Natural killer cell (primary cell): Measurements from ENCODE around the gene PPFIA1. TPM values are rescaled to one million over a fixed set of nuclear protein-coding genes. Genes with fewer than 3 reads are reported as not detected.

ENCODE experiments used
- ATAC-seq, 3 donors: fragments of 150-1000 bp in 2 of 3; fragments of 200-7000 bp in 1 of 3; cut with Tn5 transposase; 1 replicate in 1 of 3; 2 replicates in 2 of 3; pipeline ENCODE4 v1.10.0; 2021; ENCODE audit warnings: mild to moderate bottlenecking in 2 of 3, moderate library complexity in 2 of 3
- DNase-seq, 2 donors: peaks; one replicate each; pipeline versions ENCODE4 v3.0.0 to v3.0.0-alpha.2; 2013 to 2021; ENCODE audit warnings: mixed read lengths in 1 of 2
- H3K27ac ChIP-seq: one replicate; pipeline ENCODE4 v1.5.1; 2013; ENCODE audit warnings: mild to moderate bottlenecking, low read length
- H3K27me3 ChIP-seq: one replicate; pipeline ENCODE4 v1.6.1; 2013; ENCODE audit warnings: low read length; ENCODE audit not compliant: control insufficient read depth, insufficient read depth
- H3K36me3 ChIP-seq: one replicate; pipeline ENCODE4 v1.6.1; 2013; ENCODE audit warnings: low read length; ENCODE audit not compliant: control insufficient read depth, insufficient read depth
- H3K4me1 ChIP-seq: one replicate; pipeline ENCODE4 v1.6.1; 2013; ENCODE audit warnings: low read length; ENCODE audit not compliant: control insufficient read depth, insufficient read depth
- H3K4me3 ChIP-seq: one replicate; pipeline ENCODE4 v1.5.1; 2013; ENCODE audit warnings: low read length
- H3K9me3 ChIP-seq: one replicate; pipeline ENCODE4 v1.6.1; 2013; ENCODE audit warnings: low read length; ENCODE audit not compliant: control insufficient read depth, insufficient read depth
- H3K27ac Mint-ChIP-seq, 2 donors: one replicate each; pipeline ENCODE4 v1.8.0; 2022; ENCODE audit warnings: mild to moderate bottlenecking in 2 of 2, mixed read lengths in 2 of 2, moderate library complexity in 1 of 2
- H3K27me3 Mint-ChIP-seq, 2 donors: one replicate each; pipeline ENCODE4 v1.8.0; 2022; ENCODE audit warnings: low read depth in 2 of 2, mixed read lengths in 2 of 2
- H3K36me3 Mint-ChIP-seq: one replicate; pipeline ENCODE4 v1.8.0; 2022; ENCODE audit warnings: mixed read lengths
- H3K4me1 Mint-ChIP-seq, 2 donors: one replicate each; pipeline ENCODE4 v1.8.0; 2022; ENCODE audit warnings: mixed read lengths in 2 of 2
- H3K4me3 Mint-ChIP-seq: one replicate; pipeline ENCODE4 v1.8.0; 2022; ENCODE audit warnings: mild to moderate bottlenecking, moderate library complexity, mixed read lengths
- H3K9me3 Mint-ChIP-seq, 2 donors: one replicate each; pipeline ENCODE4 v1.8.0; 2022; ENCODE audit warnings: mixed read lengths in 2 of 2
- WGBS: methylation state at CpG from one replicate; pipeline ENCODE4 v1.1.7; 2013; ENCODE audit warnings: missing lambda C conversion rate; ENCODE audit not compliant: insufficient coverage; 5-methylcytosine and 5-hydroxymethylcytosine counted together
- intact Hi-C: fragments of 100-400 bp; cut with micrococcal nuclease; formaldehyde crosslinking; loops from one replicate; pipeline ENCODE4 v1.14.2; 2022
- total RNA-seq, 4 donors: library from RNA; stranded (reverse); fragments of 120-200 nt in 1 of 4; gene quantifications; one replicate each; pipeline versions ENCODE4 v1.2.3 to v1.2.4, GENCODE V29; 2013 to 2022
- TF ChIP-seq, protein P1 (sequence below): fragments of 200-600 bp; IDR thresholded peaks from one replicate; pipeline ENCODE4 v1.8.0; 2022; ENCODE audit warnings: antibody characterized with exemption

PPFIA1 gene
- total RNA-seq, 3 donors from 2014 or later (not counting 1 experiment from before 2014, with no cell fraction given) = 42.1 to 75.4 (median 51.7) TPM

DNA sequence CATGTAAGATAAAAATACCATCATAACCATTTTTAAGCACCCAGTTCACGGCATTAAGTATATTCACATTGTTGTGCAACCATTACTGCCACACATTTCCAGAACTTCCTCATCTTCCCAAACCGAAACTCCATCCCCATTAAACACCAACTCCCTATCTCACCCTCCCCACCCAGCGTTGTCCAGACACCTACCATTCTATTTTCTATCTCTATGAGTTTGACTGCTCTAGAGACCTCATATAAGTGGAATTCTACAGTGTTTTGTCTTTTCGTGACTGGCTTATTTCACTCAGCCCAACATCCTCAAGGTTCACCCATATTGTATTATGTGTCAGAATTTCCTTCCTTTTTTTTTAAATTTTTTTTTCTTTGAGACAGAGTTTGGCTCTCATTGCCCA, 45.2 kb downstream of the PPFIA1 start:
- intact Hi-C loops = no loop called here
- H3K27ac ChIP-seq = no peak overlapping the region
- H3K4me1 ChIP-seq = peaks cover 6% of the 10 kb centered on the region
- DNase-seq = no peak
- H3K36me3 ChIP-seq = peaks cover 14% of the 10 kb centered on the region
- Mint-ChIP-seq H3K4me3 (no peak overlapping the region), H3K4me1 (peaks cover 11 to 36% of the 10 kb centered on the region in 2 donors), H3K36me3 (no peaks in the 10 kb centered on the region), H3K27me3 (no peaks in the 10 kb centered on the region), H3K27ac (no peak overlapping the region), H3K9me3 (no peaks in the 10 kb centered on the region)
- no peak overlapping the region for H3K4me3 ChIP-seq
- 56% methylated on average over 3 of the region's 4 CpGs for WGBS
- TF ChIP-seq, protein P1, sequence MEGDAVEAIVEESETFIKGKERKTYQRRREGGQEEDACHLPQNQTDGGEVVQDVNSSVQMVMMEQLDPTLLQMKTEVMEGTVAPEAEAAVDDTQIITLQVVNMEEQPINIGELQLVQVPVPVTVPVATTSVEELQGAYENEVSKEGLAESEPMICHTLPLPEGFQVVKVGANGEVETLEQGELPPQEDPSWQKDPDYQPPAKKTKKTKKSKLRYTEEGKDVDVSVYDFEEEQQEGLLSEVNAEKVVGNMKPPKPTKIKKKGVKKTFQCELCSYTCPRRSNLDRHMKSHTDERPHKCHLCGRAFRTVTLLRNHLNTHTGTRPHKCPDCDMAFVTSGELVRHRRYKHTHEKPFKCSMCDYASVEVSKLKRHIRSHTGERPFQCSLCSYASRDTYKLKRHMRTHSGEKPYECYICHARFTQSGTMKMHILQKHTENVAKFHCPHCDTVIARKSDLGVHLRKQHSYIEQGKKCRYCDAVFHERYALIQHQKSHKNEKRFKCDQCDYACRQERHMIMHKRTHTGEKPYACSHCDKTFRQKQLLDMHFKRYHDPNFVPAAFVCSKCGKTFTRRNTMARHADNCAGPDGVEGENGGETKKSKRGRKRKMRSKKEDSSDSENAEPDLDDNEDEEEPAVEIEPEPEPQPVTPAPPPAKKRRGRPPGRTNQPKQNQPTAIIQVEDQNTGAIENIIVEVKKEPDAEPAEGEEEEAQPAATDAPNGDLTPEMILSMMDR = no peak
- no peaks in the 10 kb centered on the region for H3K9me3 ChIP-seq
- H3K27me3 ChIP-seq = no peaks in the 10 kb centered on the region
- ATAC-seq = no peak

DNA sequence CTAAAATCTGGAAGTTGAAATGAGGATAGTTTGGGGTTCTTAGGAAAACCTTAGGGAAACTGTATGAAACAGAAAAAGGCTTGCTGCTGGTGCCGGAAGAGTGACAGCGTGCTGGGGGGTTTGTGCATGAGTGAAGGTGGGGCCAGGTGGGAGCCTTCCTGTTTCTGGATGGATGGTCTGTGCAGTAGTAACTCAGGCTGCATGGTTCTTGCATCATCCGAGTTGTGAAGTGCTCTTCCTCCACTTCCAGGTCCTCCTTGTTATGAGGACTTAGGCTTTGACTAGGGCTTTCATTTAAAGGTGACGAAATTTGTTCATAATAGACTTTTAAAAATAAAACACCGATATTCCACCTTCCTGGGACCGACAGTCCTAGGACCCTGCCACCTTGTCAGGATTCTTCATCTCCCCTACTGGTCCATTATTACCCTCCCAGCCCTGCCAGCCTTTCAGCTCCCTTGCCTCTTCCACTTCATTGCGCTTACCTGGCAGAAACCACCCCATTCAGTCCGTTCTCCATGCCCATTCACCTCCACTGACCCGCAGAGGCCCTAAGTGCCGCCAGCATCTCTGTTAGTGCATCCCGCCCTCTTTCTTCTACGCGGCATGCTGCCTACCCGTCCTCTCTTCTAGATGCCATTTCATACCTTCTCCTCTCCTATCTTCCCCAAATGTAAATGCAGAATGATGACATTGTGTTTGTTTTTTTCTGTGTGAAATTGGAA, 47.3 kb downstream of the PPFIA1 start:
- ATAC-seq (no peak), DNase-seq (no peak)
- Mint-ChIP-seq H3K4me1 (peaks cover 5 to 30% of the 10 kb centered on the region in 2 donors), H3K4me3 (no peak overlapping the region), H3K27me3 (no peaks in the 10 kb centered on the region), H3K9me3 (no peaks in the 10 kb centered on the region), H3K36me3 (no peaks in the 10 kb centered on the region), H3K27ac (no peak overlapping the region)
- TF ChIP-seq, protein P1 = no peak
- Histone ChIP-seq H3K27ac (no peak overlapping the region), H3K9me3 (no peaks in the 10 kb centered on the region), H3K36me3 (peaks cover 14% of the 10 kb centered on the region), H3K4me3 (no peak overlapping the region), H3K4me1 (peaks cover 6% of the 10 kb centered on the region), H3K27me3 (no peaks in the 10 kb centered on the region)
- 95% methylated on average over 14 of the region's 14 CpGs for WGBS
- intact Hi-C loops = no loop called here

DNA sequence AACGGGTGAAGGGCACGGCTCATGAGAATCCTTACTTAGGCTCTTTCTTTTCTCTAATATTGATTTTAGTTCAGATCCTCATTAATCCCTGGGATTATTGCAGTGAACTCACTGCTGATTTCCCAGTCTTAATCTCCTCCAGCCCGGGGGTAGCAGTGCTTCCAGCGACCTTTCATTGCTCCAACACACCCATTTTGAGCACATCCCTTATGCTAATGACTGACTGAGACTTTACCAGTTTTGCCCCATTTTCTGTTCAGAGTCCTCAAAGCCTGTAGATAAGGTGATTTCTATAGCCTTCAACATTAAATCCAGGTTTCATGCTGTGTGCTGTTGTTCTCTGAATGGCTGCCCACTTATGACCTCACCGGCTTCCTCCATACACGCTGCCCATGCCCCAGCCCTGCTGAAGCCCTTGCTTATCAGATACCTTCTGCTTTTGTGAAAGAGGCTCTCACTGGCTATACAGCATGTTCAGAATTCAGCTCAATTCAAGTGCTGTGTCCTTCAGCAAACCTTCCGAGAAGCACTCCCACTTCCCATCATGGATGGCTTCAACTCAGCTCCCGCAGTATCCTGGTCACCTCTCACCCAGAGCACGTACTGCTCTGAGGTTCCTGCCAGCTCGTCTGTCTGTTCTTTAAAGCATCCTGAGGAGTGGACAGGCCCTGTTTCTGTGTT, 49.0 kb downstream of the PPFIA1 start:
- TF ChIP-seq, protein P1 = no peak
- Histone ChIP-seq H3K36me3 (peaks cover 21% of the 10 kb centered on the region), H3K27me3 (no peaks in the 10 kb centered on the region), H3K4me1 (no peaks in the 10 kb centered on the region), H3K9me3 (no peaks in the 10 kb centered on the region), H3K4me3 (no peak overlapping the region), H3K27ac (no peak overlapping the region)
- H3K9me3 Mint-ChIP-seq = no peaks in the 10 kb centered on the region
- ATAC-seq = no peak
- DNase-seq = no peak
- no peak overlapping the region for H3K4me3 Mint-ChIP-seq
- no peaks in the 10 kb centered on the region for H3K27me3 Mint-ChIP-seq
- intact Hi-C loops = no loop called here
- 96% methylated on average over 10 of the region's 10 CpGs for WGBS
- H3K36me3 Mint-ChIP-seq = no peaks in the 10 kb centered on the region
- no peak overlapping the region for H3K27ac Mint-ChIP-seq
- H3K4me1 Mint-ChIP-seq = peaks cover 0 to 14% of the 10 kb centered on the region in 2 donors
